ENCODE data around the gene SEMA5B. TPM values are rescaled to one million over a fixed set of nuclear protein-coding genes. Genes with fewer than 3 reads are reported as not detected.

Gene SEMA5B
- polyA plus RNA-seq, 1 donor (not counting 4 experiments of a cell fraction or from before 2014, with no cell fraction given), result 0.04 TPM

GRCh38 chr3:122903171-122903570 is 124.4 kb downstream of the SEMA5B start:
- no peak overlapping the region for H2AFZ ChIP-seq (ENCODE audit: control insufficient read depth, low read length)

GRCh38 chr3:122902326-122902725 is 125.2 kb downstream of the SEMA5B start:
- H3K27ac ChIP-seq (ENCODE audit: control insufficient read depth, insufficient read depth, low read length), result peak overlapping the region; percentile 1
- TF ChIP-seq EZH2 (IDR thresholded peaks at IDR 0.05; ENCODE audit: low read length) (no peak), CTCF (optimal IDR thresholded peaks at IDR 0.05 in 1 of 3, IDR thresholded peaks at IDR 0.05 in 1 of 3, conservative IDR thresholded peaks at IDR 0.05 in 1 of 3; ENCODE audit: extremely low read depth in 1 of 3, insufficient read depth in 2 of 3, low read length in 3 of 3) (no peak)
- H3K27me3 ChIP-seq (ENCODE audit: control insufficient read depth, extremely low read depth, insufficient read depth, low read length), result no peaks in the 10 kb centered on the region
- no peak overlapping the region for H3K4me3 ChIP-seq (ENCODE audit: control insufficient read depth in 2 of 3, extremely low read depth in 1 of 3, insufficient read depth in 2 of 3, low read depth in 1 of 3, low read length in 3 of 3)
- no peaks in the 10 kb centered on the region for H4K20me1 ChIP-seq (ENCODE audit: control insufficient read depth, extremely low read depth, insufficient read depth, low read length)
- FAIRE-seq, result peak; percentile 77
- no peak overlapping the region for H3K9ac ChIP-seq (ENCODE audit: control insufficient read depth, extremely low read depth, insufficient read depth, low read length)
- dilution Hi-C loops (cut with MboI; ENCODE audit: extremely low pct_ligation_motif_present, low sequenced_read_pairs), result no loop called here
- DNase-seq (ENCODE audit: low read depth, low spot score), result no peak
- no peaks in the 10 kb centered on the region for H3K9me1 ChIP-seq (ENCODE audit: control insufficient read depth, extremely low read depth, insufficient read depth, low read length)
- H3K4me2 ChIP-seq (ENCODE audit: control insufficient read depth, extremely low read depth, insufficient read depth, low read depth, low read length), result no peak overlapping the region
- H3K36me3 ChIP-seq (ENCODE audit: control insufficient read depth in 2 of 2, extremely low read depth in 1 of 2, insufficient read depth in 2 of 2, low read length in 2 of 2), result no peaks in the 10 kb centered on the region
- H3K9me3 ChIP-seq (ENCODE audit: control insufficient read depth, low read depth, low read length), result no peaks in the 10 kb centered on the region
- H3K79me2 ChIP-seq (ENCODE audit: control insufficient read depth, insufficient read depth, low read length), result no peaks in the 10 kb centered on the region
- H3K4me1 ChIP-seq (ENCODE audit: control insufficient read depth, extremely low read depth, insufficient read depth, low read length), result peaks cover 18% of the 10 kb centered on the region
- no peak overlapping the region for H2AFZ ChIP-seq (ENCODE audit: control insufficient read depth, low read length)

More at GRCh38 chr3:122903171-122903570, 124.4 kb downstream of the SEMA5B start:
- H3K4me3 ChIP-seq (ENCODE audit: control insufficient read depth in 2 of 3, extremely low read depth in 1 of 3, insufficient read depth in 2 of 3, low read depth in 1 of 3, low read length in 3 of 3), result no peak overlapping the region
- no peak overlapping the region for H3K4me2 ChIP-seq (ENCODE audit: control insufficient read depth, extremely low read depth, insufficient read depth, low read depth, low read length)
- no peak overlapping the region for H3K27ac ChIP-seq (ENCODE audit: control insufficient read depth, insufficient read depth, low read length)
- H3K79me2 ChIP-seq (ENCODE audit: control insufficient read depth, insufficient read depth, low read length), result no peaks in the 10 kb centered on the region
- DNase-seq (ENCODE audit: low read depth, low spot score) (no peak), FAIRE-seq (no peak)
- H4K20me1 ChIP-seq (ENCODE audit: control insufficient read depth, extremely low read depth, insufficient read depth, low read length), result no peaks in the 10 kb centered on the region
- peaks cover 14% of the 10 kb centered on the region for H3K4me1 ChIP-seq (ENCODE audit: control insufficient read depth, extremely low read depth, insufficient read depth, low read length)
- no peak overlapping the region for H3K9ac ChIP-seq (ENCODE audit: control insufficient read depth, extremely low read depth, insufficient read depth, low read length)
- no peaks in the 10 kb centered on the region for H3K9me3 ChIP-seq (ENCODE audit: control insufficient read depth, low read depth, low read length)
- TF ChIP-seq CTCF (optimal IDR thresholded peaks at IDR 0.05 in 1 of 3, IDR thresholded peaks at IDR 0.05 in 1 of 3, conservative IDR thresholded peaks at IDR 0.05 in 1 of 3; ENCODE audit: extremely low read depth in 1 of 3, insufficient read depth in 2 of 3, low read length in 3 of 3) (no peak), EZH2 (IDR thresholded peaks at IDR 0.05; ENCODE audit: low read length) (no peak)
- dilution Hi-C loops (cut with MboI; ENCODE audit: extremely low pct_ligation_motif_present, low sequenced_read_pairs), result no loop called here
- H3K9me1 ChIP-seq (ENCODE audit: control insufficient read depth, extremely low read depth, insufficient read depth, low read length), result no peaks in the 10 kb centered on the region
- H3K36me3 ChIP-seq (ENCODE audit: control insufficient read depth in 2 of 2, extremely low read depth in 1 of 2, insufficient read depth in 2 of 2, low read length in 2 of 2), result no peaks in the 10 kb centered on the region
- no peaks in the 10 kb centered on the region for H3K27me3 ChIP-seq (ENCODE audit: control insufficient read depth, extremely low read depth, insufficient read depth, low read length)
